GM06990 (cell line): Measurements from ENCODE around the gene FGF6.

Experiments used
- DNase-seq: peaks from one replicate; pipeline ENCODE4 v3.0.0-alpha.2; 2011; ENCODE audit not compliant: insufficient read length; ENCODE audit errors: extremely low read depth
- H3K27me3 ChIP-seq: replicated peaks from 2 replicates; pipeline ENCODE4 v1.6.0; 2011; ENCODE audit warnings: low read length; ENCODE audit not compliant: control insufficient read depth, insufficient read depth
- H3K36me3 ChIP-seq: 2 replicates; pipeline ENCODE4 v1.5.1; 2011; ENCODE audit warnings: low read length; ENCODE audit not compliant: control insufficient read depth, insufficient read depth
- H3K4me3 ChIP-seq: replicated peaks from 2 replicates; pipeline ENCODE4 v1.5.1; 2011; ENCODE audit warnings: low read depth, mild to moderate bottlenecking, control low read depth, low read length
- CTCF ChIP-seq: IDR thresholded peaks from 2 replicates; pipeline ENCODE4 v1.5.1; 2011; ENCODE audit warnings: low read length, control low read depth, mild to moderate bottlenecking, inconsistent platforms; ENCODE audit not compliant: insufficient read depth, poor library complexity, severe bottlenecking

Gene FGF6

GRCh38 chr12:4444031-4444430 is 1.6 kb downstream of the FGF6 start:
- Histone ChIP-seq H3K27me3 (no peaks in the 10 kb centered on the region), H3K4me3 (no peak overlapping the region), H3K36me3 (no peaks in the 10 kb centered on the region)
- DNase-seq, result no peak
- TF ChIP-seq CTCF, result no peak

GRCh38 chr12:4443616-4444015 is 2.0 kb downstream of the FGF6 start:
- DNase-seq, result no peak
- no peak for TF ChIP-seq CTCF
- H3K4me3 ChIP-seq, result no peak overlapping the region
- H3K36me3 ChIP-seq, result no peaks in the 10 kb centered on the region
- no peaks in the 10 kb centered on the region for H3K27me3 ChIP-seq

GRCh38 chr12:4441355-4442335 is 4.0 kb downstream of the FGF6 start:
- Histone ChIP-seq H3K4me3 (no peak overlapping the region), H3K36me3 (no peaks in the 10 kb centered on the region), H3K27me3 (no peaks in the 10 kb centered on the region)
- no peak for DNase-seq
- no peak for TF ChIP-seq CTCF

GRCh38 chr12:4440187-4440941 is 5.3 kb downstream of the FGF6 start:
- Histone ChIP-seq H3K27me3 (no peaks in the 10 kb centered on the region), H3K4me3 (no peak overlapping the region), H3K36me3 (no peaks in the 10 kb centered on the region)
- no peak for DNase-seq
- no peak for TF ChIP-seq CTCF

GRCh38 chr12:4439736-4440135 is 5.9 kb downstream of the FGF6 start:
- no peak for DNase-seq
- Histone ChIP-seq H3K4me3 (no peak overlapping the region), H3K36me3 (no peaks in the 10 kb centered on the region), H3K27me3 (no peaks in the 10 kb centered on the region)
- no peak for TF ChIP-seq CTCF
